ENCODE data around the gene HCLS1. TPM values are rescaled to one million over a fixed set of nuclear protein-coding genes. Genes with fewer than 3 reads are reported as not detected.
"Not testable (repeated sequence)": the region's sequence is repeated elsewhere in the genome, so short reads cannot be mapped to it uniquely, and the experiment has no call there.

The HCLS1 gene
- total and polyA plus RNA-seq, 2 donors = 128 to 171 TPM

DNA sequence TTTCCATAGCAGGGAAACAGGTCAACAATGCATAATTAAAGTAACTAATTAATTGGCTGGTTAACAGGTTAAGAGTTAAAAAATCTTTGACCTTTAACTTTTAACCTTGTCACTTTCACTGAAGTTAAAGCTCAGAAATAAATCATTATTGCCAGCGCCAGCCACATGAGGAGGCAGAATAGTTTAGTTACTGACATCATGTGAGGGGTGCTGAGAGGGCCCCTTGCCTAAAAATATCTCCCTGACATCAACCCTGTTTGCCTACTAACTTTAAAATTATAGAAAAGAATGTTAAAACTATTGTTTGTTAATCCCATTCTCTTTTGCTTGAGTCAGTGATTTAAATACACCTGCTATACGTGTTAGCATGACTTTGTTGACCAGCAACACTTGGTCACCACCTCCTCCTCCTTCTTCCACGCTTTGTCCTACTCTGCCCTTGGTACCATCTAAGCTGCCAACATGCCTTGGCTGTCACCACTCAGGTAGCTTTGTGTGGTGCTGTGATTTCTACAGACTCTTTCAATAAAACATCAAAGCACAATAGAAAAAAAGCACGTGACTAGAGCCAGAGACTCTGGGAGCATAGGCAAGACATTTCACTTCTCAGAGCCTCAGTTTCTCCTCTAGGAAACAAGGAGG, 64.8 kb downstream of the HCLS1 start:
- no peak overlapping the region for H3K27ac ChIP-seq (ENCODE audit: low read depth in 1 of 2, low read length in 1 of 2)
- 95% methylated on average over 4 of the region's 4 CpGs for WGBS
- no peaks in the 10 kb centered on the region for H3K4me1 ChIP-seq (ENCODE audit: control insufficient read depth in 2 of 2, insufficient read depth in 2 of 2, low read length in 2 of 2)
- no peak for DNase-seq (ENCODE audit: low read depth in 6 of 9, low spot score in 9 of 9)
- H3K9me3 ChIP-seq (ENCODE audit: control insufficient read depth in 2 of 2, insufficient read depth in 1 of 2, low read length in 1 of 2) = no peaks in the 10 kb centered on the region
- H3K4me3 ChIP-seq (ENCODE audit: low read length in 2 of 2) = no peak overlapping the region
- H3K36me3 ChIP-seq (ENCODE audit: control insufficient read depth in 2 of 2, insufficient read depth in 2 of 2, low read length in 1 of 2) = no peaks in the 10 kb centered on the region
- H3K27me3 ChIP-seq (ENCODE audit: control insufficient read depth in 2 of 2, insufficient read depth in 1 of 2, low read length in 1 of 2) = no peaks in the 10 kb centered on the region

DNA sequence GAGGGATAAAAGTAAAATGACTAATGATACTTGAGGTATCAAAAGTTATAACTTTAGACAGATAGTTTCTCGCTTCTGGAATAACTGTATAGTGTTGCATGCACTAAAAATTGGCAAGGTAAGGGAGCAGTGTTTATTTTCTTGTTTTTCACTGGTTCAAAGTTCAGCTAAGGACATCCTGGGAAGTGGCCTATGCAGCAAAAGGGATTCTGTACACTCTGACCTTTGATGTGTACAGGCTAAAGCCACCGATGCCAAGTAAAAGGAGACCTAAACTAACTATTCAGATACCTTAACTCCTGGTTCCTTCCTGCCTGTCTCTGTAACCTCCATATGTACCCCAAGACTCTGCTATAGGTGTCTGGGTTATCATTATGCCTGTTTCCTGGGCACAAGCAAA, 65.9 kb downstream of the HCLS1 start:
- no peaks in the 10 kb centered on the region for H3K27me3 ChIP-seq (ENCODE audit: control insufficient read depth in 2 of 2, insufficient read depth in 1 of 2, low read length in 1 of 2)
- no peak for DNase-seq (ENCODE audit: low read depth in 6 of 9, low spot score in 9 of 9)
- H3K4me1 ChIP-seq (ENCODE audit: control insufficient read depth in 2 of 2, insufficient read depth in 2 of 2, low read length in 2 of 2) = no peaks in the 10 kb centered on the region
- no peak overlapping the region for H3K27ac ChIP-seq (ENCODE audit: low read depth in 1 of 2, low read length in 1 of 2)
- no peaks in the 10 kb centered on the region for H3K9me3 ChIP-seq (ENCODE audit: control insufficient read depth in 2 of 2, insufficient read depth in 1 of 2, low read length in 1 of 2)
- H3K4me3 ChIP-seq (ENCODE audit: low read length in 2 of 2) = no peak overlapping the region
- WGBS = 97% methylated on average over 2 of the region's 2 CpGs
- H3K36me3 ChIP-seq (ENCODE audit: control insufficient read depth in 2 of 2, insufficient read depth in 2 of 2, low read length in 1 of 2) = no peaks in the 10 kb centered on the region

DNA sequence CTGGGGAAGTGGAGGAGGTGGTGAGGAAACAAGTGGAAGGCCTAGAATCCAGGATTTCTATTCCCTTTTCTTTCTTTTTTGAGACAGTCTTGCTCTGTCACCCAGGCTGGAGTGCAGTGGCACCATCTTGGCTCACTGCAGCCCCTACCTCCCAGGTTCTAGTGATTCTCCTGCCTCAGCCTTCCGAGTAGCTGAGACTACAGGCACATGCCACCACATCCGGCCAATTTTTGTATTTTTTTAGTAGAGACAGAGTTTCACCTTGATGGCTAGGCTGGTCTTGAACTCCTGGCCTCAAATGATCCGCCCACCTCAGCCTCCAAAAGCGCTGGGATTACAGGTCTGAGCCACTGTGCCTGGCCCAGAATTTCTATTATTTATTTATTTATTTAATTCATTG, 66.9 kb downstream of the HCLS1 start:
- H3K36me3 ChIP-seq (ENCODE audit: control insufficient read depth in 2 of 2, insufficient read depth in 2 of 2, low read length in 1 of 2); DNase-seq (ENCODE audit: low read depth in 6 of 9, low spot score in 9 of 9); H3K27me3 ChIP-seq (ENCODE audit: control insufficient read depth in 2 of 2, insufficient read depth in 1 of 2, low read length in 1 of 2); H3K9me3 ChIP-seq (ENCODE audit: control insufficient read depth in 2 of 2, insufficient read depth in 1 of 2, low read length in 1 of 2); H3K27ac ChIP-seq (ENCODE audit: low read depth in 1 of 2, low read length in 1 of 2); H3K4me1 ChIP-seq (ENCODE audit: control insufficient read depth in 2 of 2, insufficient read depth in 2 of 2, low read length in 2 of 2); H3K4me3 ChIP-seq (ENCODE audit: low read length in 2 of 2): not testable (repeated sequence)
- 98% methylated on average over 4 of the region's 4 CpGs for whole genome bisulfite sequencing

DNA sequence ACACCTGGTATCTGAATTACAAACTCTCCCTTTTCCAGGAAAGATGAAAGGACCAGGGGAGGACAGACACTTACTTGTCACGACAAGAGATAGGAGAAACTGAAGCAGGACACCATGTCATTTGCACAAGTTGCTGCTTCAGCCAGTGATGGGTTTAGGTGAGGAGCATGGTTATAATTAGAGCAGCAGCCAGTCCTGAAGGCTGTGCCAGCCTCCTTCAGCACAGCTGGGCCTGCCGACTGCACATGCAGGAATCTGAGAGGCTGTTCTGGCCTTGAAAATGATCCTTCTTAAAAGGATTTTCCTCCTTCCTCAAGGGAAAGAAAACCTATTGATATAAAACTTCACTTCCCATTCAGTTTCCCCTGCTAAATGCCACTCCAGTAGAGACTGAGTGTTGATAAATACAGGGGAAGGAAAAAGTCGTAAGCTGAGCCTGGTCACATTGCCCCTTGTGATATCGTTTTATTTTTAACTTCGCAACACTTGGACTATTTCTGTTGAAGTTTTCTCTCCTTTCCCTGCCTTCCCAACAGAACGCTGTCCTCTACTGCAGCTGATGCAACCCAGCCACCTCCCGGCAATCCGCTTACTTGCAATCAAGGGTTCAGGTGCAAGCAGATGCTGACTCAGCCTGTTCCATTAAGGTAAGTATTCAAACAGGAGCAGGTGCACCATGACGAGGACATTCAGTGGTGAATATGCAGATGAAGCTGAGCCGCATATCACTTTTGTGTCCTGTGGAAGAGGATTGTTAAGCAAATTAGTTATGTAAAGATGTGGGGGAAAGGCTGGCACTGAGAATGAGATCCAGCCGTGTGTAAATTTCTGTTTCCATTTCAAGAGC, 67.6 kb downstream of the HCLS1 start, which contains the start of gene FBXO40:
FBXO40 (plus strand) TSS at position 524 of the 847 bp plus-strand sequence. CDS start 27,197 bp downstream, outside the sequence.
- Histone ChIP-seq H3K4me3 (ENCODE audit: low read length in 2 of 2) (no peak within 1 kb of the TSS), H3K4me1 (ENCODE audit: control insufficient read depth in 2 of 2, insufficient read depth in 2 of 2, low read length in 2 of 2) (no peaks in the 10 kb centered on the region), H3K27me3 (ENCODE audit: control insufficient read depth in 2 of 2, insufficient read depth in 1 of 2, low read length in 1 of 2) (no peaks in the 10 kb centered on the region), H3K36me3 (ENCODE audit: control insufficient read depth in 2 of 2, insufficient read depth in 2 of 2, low read length in 1 of 2) (no peaks in the 10 kb centered on the region), H3K9me3 (ENCODE audit: control insufficient read depth in 2 of 2, insufficient read depth in 1 of 2, low read length in 1 of 2) (no peaks in the 10 kb centered on the region), H3K27ac (ENCODE audit: low read depth in 1 of 2, low read length in 1 of 2) (no peak within 1 kb of the TSS)
- no peak for DNase-seq (ENCODE audit: low read depth in 6 of 9, low spot score in 9 of 9)
- 84% methylated on average over 11 of the region's 11 CpGs for WGBS

DNA sequence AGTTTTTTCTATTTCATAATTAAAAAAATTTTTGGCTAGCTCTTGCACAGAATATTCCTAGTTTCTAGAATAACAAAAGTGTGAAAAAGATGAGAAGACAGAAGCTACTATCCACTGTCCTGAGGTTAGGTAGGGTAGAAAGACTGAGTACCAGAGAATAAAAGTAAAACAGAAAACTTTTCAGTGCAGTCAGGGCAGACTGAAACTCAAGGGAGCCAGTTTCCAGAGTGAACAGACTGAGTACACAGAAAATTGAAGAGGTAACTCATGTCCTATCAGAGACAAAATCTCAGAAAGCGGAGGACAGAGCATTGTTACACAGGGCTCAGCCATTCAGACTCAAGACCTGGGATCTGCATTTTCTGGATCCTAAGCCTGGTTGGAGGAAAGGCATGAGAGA, 76.3 kb downstream of the HCLS1 start:
- no peaks in the 10 kb centered on the region for H3K27me3 ChIP-seq (ENCODE audit: control insufficient read depth in 2 of 2, insufficient read depth in 1 of 2, low read length in 1 of 2)
- no peaks in the 10 kb centered on the region for H3K36me3 ChIP-seq (ENCODE audit: control insufficient read depth in 2 of 2, insufficient read depth in 2 of 2, low read length in 1 of 2)
- no peak overlapping the region for H3K27ac ChIP-seq (ENCODE audit: low read depth in 1 of 2, low read length in 1 of 2)
- no peaks in the 10 kb centered on the region for H3K4me1 ChIP-seq (ENCODE audit: control insufficient read depth in 2 of 2, insufficient read depth in 2 of 2, low read length in 2 of 2)
- DNase-seq (ENCODE audit: low read depth in 6 of 9, low spot score in 9 of 9) = no peak
- H3K9me3 ChIP-seq (ENCODE audit: control insufficient read depth in 2 of 2, insufficient read depth in 1 of 2, low read length in 1 of 2) = no peaks in the 10 kb centered on the region
- 95% methylated on average over 1 of the region's 1 CpG for WGBS
- H3K4me3 ChIP-seq (ENCODE audit: low read length in 2 of 2) = no peak overlapping the region

DNA sequence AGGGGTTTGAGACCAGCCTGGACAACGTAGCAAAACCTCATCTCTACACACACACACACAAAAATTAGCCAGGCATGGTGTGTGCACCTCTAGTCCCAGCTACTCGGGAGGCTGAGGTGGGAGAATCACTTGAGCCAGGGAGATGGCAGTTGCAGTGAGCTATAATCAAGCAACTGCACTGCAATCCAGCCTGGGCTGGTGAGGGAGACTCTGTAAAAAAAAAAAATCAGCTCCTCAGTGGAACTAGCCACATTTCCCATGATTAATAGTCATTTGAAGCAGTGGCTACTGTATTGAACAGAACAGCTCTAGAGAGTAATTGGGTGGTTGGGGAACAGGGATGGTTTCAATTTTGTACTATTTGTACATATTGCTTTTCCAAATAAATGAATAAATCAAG, 79.0 kb downstream of the HCLS1 start:
- Histone ChIP-seq H3K4me1 (ENCODE audit: control insufficient read depth in 2 of 2, insufficient read depth in 2 of 2, low read length in 2 of 2) (no peaks in the 10 kb centered on the region), H3K36me3 (ENCODE audit: control insufficient read depth in 2 of 2, insufficient read depth in 2 of 2, low read length in 1 of 2) (no peaks in the 10 kb centered on the region), H3K27me3 (ENCODE audit: control insufficient read depth in 2 of 2, insufficient read depth in 1 of 2, low read length in 1 of 2) (no peaks in the 10 kb centered on the region), H3K9me3 (ENCODE audit: control insufficient read depth in 2 of 2, insufficient read depth in 1 of 2, low read length in 1 of 2) (no peaks in the 10 kb centered on the region), H3K27ac (ENCODE audit: low read depth in 1 of 2, low read length in 1 of 2) (no peak overlapping the region), H3K4me3 (ENCODE audit: low read length in 2 of 2) (no peak overlapping the region)
- 93% methylated on average over 2 of the region's 2 CpGs for WGBS
- no peak for DNase-seq (ENCODE audit: low read depth in 6 of 9, low spot score in 9 of 9)

Other genes with a start within 250 kb of the HCLS1 start
- gene POLQ, start 114.9 kb downstream of the HCLS1 start, total RNA-seq = 7.9 TPM
- 0.71 TPM for gene POLQ, start 114.9 kb downstream of the HCLS1 start, polyA plus RNA-seq
- gene ARGFX, start 93.0 kb downstream of the HCLS1 start, total RNA-seq = not detected
- gene ARGFX, start 93.0 kb downstream of the HCLS1 start, polyA plus RNA-seq = 0.05 TPM
- gene FBXO40, start 67.5 kb downstream of the HCLS1 start, total RNA-seq = under 0.01 TPM
- gene FBXO40, start 67.5 kb downstream of the HCLS1 start, polyA plus RNA-seq = 0.02 TPM
- 23.0 TPM for gene GOLGB1, start 88.8 kb upstream of the HCLS1 start, total RNA-seq
- 18.0 TPM for gene GOLGB1, start 88.8 kb upstream of the HCLS1 start, polyA plus RNA-seq
- 24.6 TPM for gene IQCB1, start 174.2 kb upstream of the HCLS1 start, total RNA-seq
- 29.1 TPM for gene IQCB1, start 174.2 kb upstream of the HCLS1 start, polyA plus RNA-seq
- gene EAF2, start 174.3 kb upstream of the HCLS1 start, total RNA-seq = 13.6 TPM
- 18.0 TPM for gene EAF2, start 174.3 kb upstream of the HCLS1 start, polyA plus RNA-seq
- gene SLC15A2, start 233.5 kb upstream of the HCLS1 start, total RNA-seq = 1.0 TPM
- 3.2 TPM for gene SLC15A2, start 233.5 kb upstream of the HCLS1 start, polyA plus RNA-seq